Liver (tissue), 9 donors: ENCODE results near the gene SPATA4. TPM values are rescaled to one million over a fixed set of nuclear protein-coding genes. Genes with fewer than 3 reads are reported as not detected.

Source experiments
- DNase-seq: peaks from one replicate; pipeline ENCODE4 v3.0.0-alpha.2; 2017; ENCODE audit warnings: low spot score
- H3K27ac ChIP-seq, 2 donors: one replicate each; pipeline ENCODE4 v1.7.0; 2013; ENCODE audit warnings: inconsistent platforms in 2 of 2, low read length in 2 of 2, control low read depth in 1 of 2, low read depth in 1 of 2, mild to moderate bottlenecking in 1 of 2
- H3K27me3 ChIP-seq, 4 donors: one replicate each; pipeline versions ENCODE4 v1.6.1 to v1.7.0; 2013; ENCODE audit warnings: low read length in 3 of 4, inconsistent platforms in 1 of 4, mild to moderate bottlenecking in 1 of 4, moderate library complexity in 1 of 4; ENCODE audit not compliant: control insufficient read depth in 4 of 4, insufficient read depth in 4 of 4
- H3K36me3 ChIP-seq, 4 donors: one replicate each; pipeline versions ENCODE4 v1.6.1 to v1.7.0; 2013; ENCODE audit warnings: low read length in 3 of 4, mild to moderate bottlenecking in 3 of 4, low read depth in 1 of 4, moderate library complexity in 1 of 4; ENCODE audit not compliant: control insufficient read depth in 4 of 4, insufficient read depth in 3 of 4
- H3K4me1 ChIP-seq, 4 donors: one replicate each; pipeline versions ENCODE4 v1.6.1 to v1.7.0; 2013; ENCODE audit warnings: low read length in 3 of 4, mild to moderate bottlenecking in 3 of 4, moderate library complexity in 1 of 4; ENCODE audit not compliant: control insufficient read depth in 4 of 4, insufficient read depth in 4 of 4
- H3K4me3 ChIP-seq, 3 donors: one replicate each; pipeline versions ENCODE4 v1.6.1 to v1.7.0; 2013; ENCODE audit warnings: low read length in 3 of 3, control low read depth in 1 of 3, low read depth in 1 of 3, mild to moderate bottlenecking in 1 of 3
- H3K9ac ChIP-seq, 2 donors: one replicate each; pipeline ENCODE4 v1.7.0; 2013; ENCODE audit warnings: low read length in 2 of 2, mild to moderate bottlenecking in 2 of 2, moderate library complexity in 2 of 2, control low read depth in 1 of 2, low read depth in 1 of 2
- H3K9me3 ChIP-seq, 4 donors: one replicate each; pipeline versions ENCODE4 v1.6.1 to v1.7.0; 2013; ENCODE audit warnings: low read length in 3 of 4; ENCODE audit not compliant: control insufficient read depth in 4 of 4
- CTCF ChIP-seq: fragments of 150-350 bp; IDR thresholded peaks from 2 replicates; pipeline ENCODE4 v1.5.1; 2017; ENCODE audit warnings: improper control_type of control experiment, low read depth, low read length; ENCODE audit not compliant: missing input control
- EGR1 ChIP-seq, 2 donors: IDR thresholded peaks; 2 replicates each; pipeline ENCODE4 v1.6.1; 2016 to 2018; ENCODE audit warnings: antibody characterized with exemption in 2 of 2, low read depth in 2 of 2
- FOXA1 ChIP-seq: IDR thresholded peaks from 2 replicates; pipeline ENCODE4 v1.6.1; 2016; ENCODE audit warnings: antibody characterized with exemption
- FOXA2 ChIP-seq: IDR thresholded peaks from 2 replicates; pipeline ENCODE4 v1.6.1; 2016; ENCODE audit warnings: antibody characterized with exemption
- GABPA ChIP-seq, 2 donors: IDR thresholded peaks in 1 of 2; conservative IDR thresholded peaks in 1 of 2; 2 replicates each; pipeline ENCODE4 v1.6.1; 2016; ENCODE audit warnings: antibody characterized with exemption in 2 of 2, mild to moderate bottlenecking in 1 of 2, moderate library complexity in 1 of 2
- HNF4G ChIP-seq: IDR thresholded peaks from 2 replicates; pipeline ENCODE4 v1.6.1; 2016; ENCODE audit warnings: antibody characterized with exemption
- JUND ChIP-seq, 2 donors: IDR thresholded peaks; 2 replicates each; pipeline ENCODE4 v1.6.1; 2016; ENCODE audit warnings: antibody characterized with exemption in 2 of 2
- MAX ChIP-seq: IDR thresholded peaks from 2 replicates; pipeline ENCODE4 v1.6.1; 2016; ENCODE audit warnings: antibody characterized with exemption
- NR2F2 ChIP-seq: IDR thresholded peaks from 2 replicates; pipeline ENCODE4 v1.6.1; 2016; ENCODE audit warnings: antibody characterized with exemption
- REST ChIP-seq: IDR thresholded peaks from 2 replicates; pipeline ENCODE4 v1.6.1; 2016; ENCODE audit warnings: antibody characterized with exemption, mild to moderate bottlenecking
- RXRA ChIP-seq, 2 donors: IDR thresholded peaks; 2 replicates each; pipeline ENCODE4 v1.6.1; 2017 to 2018; ENCODE audit warnings: antibody characterized with exemption in 2 of 2, mild to moderate bottlenecking in 1 of 2
- SP1 ChIP-seq: IDR thresholded peaks from 2 replicates; pipeline ENCODE4 v1.6.1; 2018; ENCODE audit warnings: antibody characterized with exemption, mild to moderate bottlenecking
- TAF1 ChIP-seq: conservative IDR thresholded peaks from 2 replicates; pipeline ENCODE4 v1.6.1; 2016; ENCODE audit warnings: antibody characterized with exemption, mild to moderate bottlenecking
- YY1 ChIP-seq: IDR thresholded peaks from 2 replicates; pipeline ENCODE4 v1.6.1; 2016; ENCODE audit warnings: antibody characterized with exemption, mild to moderate bottlenecking
- ZBTB33 ChIP-seq: IDR thresholded peaks from 2 replicates; pipeline ENCODE4 v1.6.1; 2016; ENCODE audit warnings: antibody characterized with exemption
- WGBS: extraction: QIAGEN DNeasy Blood & Tissue Kit; methylation state at CpG from one replicate; pipeline ENCODE4 v1.1.7; 2013; 5-methylcytosine and 5-hydroxymethylcytosine counted together
- polyA plus RNA-seq, 2 donors: library from polyadenylated mRNA; stranded (reverse) in 1 of 2; unstranded in 1 of 2; fragments of 200-250 nt in 1 of 2; fragments of >200 nt in 1 of 2; fragmentation: Nextera tagmentation in 1 of 2; extraction: Ambion mirVana in 1 of 2; gene quantifications; one replicate each; pipeline versions ENCODE4 v1.2.1 to v1.2.3, GENCODE V29; 2013 to 2015
- total RNA-seq, 2 donors: library from RNA; depleted of rRNA; stranded (reverse); fragments of >200 nt; gene quantifications; one replicate each; pipeline ENCODE4 v1.2.3, GENCODE V29; 2014
- TF ChIP-seq, protein P1 (sequence below): IDR thresholded peaks from 2 replicates; pipeline ENCODE4 v1.6.1; 2016; ENCODE audit warnings: antibody characterized with exemption
- donor health status: healthy.
- donor health status: healthy.
- donor health status: healthy.
- donor health status: healthy.
- donor health status: healthy.

The SPATA4 gene
- total and polyA plus RNA-seq, 4 donors = 0.14 TPM; not detected in 3

DNA sequence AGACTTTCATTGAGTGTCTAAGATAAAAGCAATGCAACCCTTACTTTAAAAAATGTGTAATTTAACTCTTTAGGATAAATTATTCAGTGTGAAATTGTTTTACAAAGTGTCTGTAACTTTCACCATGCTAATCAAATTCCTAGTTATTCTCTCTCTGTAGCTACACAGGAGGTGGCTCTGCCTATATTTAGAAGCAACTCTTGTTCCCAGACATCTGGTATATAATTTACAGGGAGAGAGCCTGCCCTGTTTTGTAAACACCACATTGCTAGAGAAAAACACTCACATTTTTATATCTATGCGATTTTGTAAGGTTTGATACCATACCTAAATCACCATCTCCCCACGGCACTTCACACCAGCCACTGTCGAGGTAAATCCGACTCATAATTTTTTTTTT lies 35.5 kb upstream of the SPATA4 start:
- Histone ChIP-seq H3K27ac (no peak overlapping the region), H3K4me1 (no peaks in the 10 kb centered on the region), H3K9ac (no peak overlapping the region), H3K27me3 (no peaks in the 10 kb centered on the region), H3K9me3 (no peaks in the 10 kb centered on the region), H3K4me3 (no peak overlapping the region), H3K36me3 (no peaks in the 10 kb centered on the region)
- DNase-seq = no peak
- WGBS = 75% methylated on average over 4 of the region's 4 CpGs
- TF ChIP-seq SP1 (no peak), JUND (IDR thresholded peaks at IDR 0.05) (no peak), CTCF (no peak), NR2F2 (no peak), MAX (no peak), TAF1 (no peak), FOXA2 (no peak), EGR1 (IDR thresholded peaks at IDR 0.05; ENCODE audit: low read depth in 2 of 2) (no peak), REST (no peak), FOXA1 (no peak), ZBTB33 (no peak), YY1 (no peak), HNF4G (no peak)
- TF ChIP-seq, protein P1, sequence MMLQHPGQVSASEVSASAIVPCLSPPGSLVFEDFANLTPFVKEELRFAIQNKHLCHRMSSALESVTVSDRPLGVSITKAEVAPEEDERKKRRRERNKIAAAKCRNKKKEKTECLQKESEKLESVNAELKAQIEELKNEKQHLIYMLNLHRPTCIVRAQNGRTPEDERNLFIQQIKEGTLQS = no peak

DNA sequence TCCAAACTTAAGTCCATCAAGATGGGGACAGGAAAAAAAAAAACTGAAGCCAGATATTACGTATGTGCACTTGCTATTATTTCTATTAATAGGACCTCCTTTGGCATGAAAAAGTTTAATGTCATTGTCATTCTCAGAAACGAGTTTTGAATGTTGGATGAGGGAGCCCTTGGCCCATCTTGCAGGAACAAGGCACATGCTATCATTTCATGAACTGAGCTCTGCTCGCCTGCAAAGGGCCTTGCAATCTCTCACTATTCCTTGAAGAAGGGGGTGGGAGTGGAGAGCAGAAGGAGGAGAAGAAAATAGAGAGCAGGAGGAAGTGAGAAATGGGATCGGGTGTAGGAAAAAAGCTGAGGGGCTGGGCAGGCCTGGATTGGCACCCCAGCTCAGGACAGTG lies 34.3 kb upstream of the SPATA4 start:
- Histone ChIP-seq H3K9me3 (no peaks in the 10 kb centered on the region), H3K9ac (no peak overlapping the region), H3K27me3 (no peaks in the 10 kb centered on the region), H3K4me3 (no peak overlapping the region), H3K27ac (no peak overlapping the region), H3K4me1 (no peaks in the 10 kb centered on the region), H3K36me3 (no peaks in the 10 kb centered on the region)
- WGBS = 72% methylated on average over 4 of the region's 4 CpGs
- DNase-seq = no peak
- TF ChIP-seq JUND (IDR thresholded peaks at IDR 0.05) (no peak), ZBTB33 (no peak), NR2F2 (no peak), GABPA (IDR thresholded peaks at IDR 0.05 in 1 of 2, conservative IDR thresholded peaks at IDR 0.05 in 1 of 2) (no peak), RXRA (IDR thresholded peaks at IDR 0.05) (no peak), HNF4G (no peak), TAF1 (no peak), SP1 (no peak), YY1 (no peak), FOXA1 (no peak), EGR1 (IDR thresholded peaks at IDR 0.05; ENCODE audit: low read depth in 2 of 2) (no peak), REST (no peak), FOXA2 (no peak)
- TF ChIP-seq, protein P1 = no peak
